Frontal cortex (tissue), 4 donors: Measurements from ENCODE around the gene IL5. TPM values are rescaled to one million over a fixed set of nuclear protein-coding genes. Genes with fewer than 3 reads are reported as not detected.
"Not testable (repeated sequence)": the region's sequence is repeated elsewhere in the genome, so short reads cannot be mapped to it uniquely, and the experiment has no call there.

ENCODE experiments used
- DNase-seq, 2 donors: peaks; one replicate each; pipeline ENCODE4 v3.0.0; 2012; ENCODE audit warnings: low spot score in 2 of 2
- FAIRE-seq: peaks from 2 replicates; lab custom pipeline; 2012; peaks lifted over from hg19 to GRCh38; lab: Jason Lieb, UNC
- total RNA-seq: library from RNA; depleted of rRNA; stranded (reverse); fragments of >200 nt; gene quantifications from one replicate; pipeline ENCODE4 v1.2.3, GENCODE V29; 2014
- donor health status: control.
- donor health status: control.
- donor health status: control.

Gene IL5
- total RNA-seq = not detected

DNA sequence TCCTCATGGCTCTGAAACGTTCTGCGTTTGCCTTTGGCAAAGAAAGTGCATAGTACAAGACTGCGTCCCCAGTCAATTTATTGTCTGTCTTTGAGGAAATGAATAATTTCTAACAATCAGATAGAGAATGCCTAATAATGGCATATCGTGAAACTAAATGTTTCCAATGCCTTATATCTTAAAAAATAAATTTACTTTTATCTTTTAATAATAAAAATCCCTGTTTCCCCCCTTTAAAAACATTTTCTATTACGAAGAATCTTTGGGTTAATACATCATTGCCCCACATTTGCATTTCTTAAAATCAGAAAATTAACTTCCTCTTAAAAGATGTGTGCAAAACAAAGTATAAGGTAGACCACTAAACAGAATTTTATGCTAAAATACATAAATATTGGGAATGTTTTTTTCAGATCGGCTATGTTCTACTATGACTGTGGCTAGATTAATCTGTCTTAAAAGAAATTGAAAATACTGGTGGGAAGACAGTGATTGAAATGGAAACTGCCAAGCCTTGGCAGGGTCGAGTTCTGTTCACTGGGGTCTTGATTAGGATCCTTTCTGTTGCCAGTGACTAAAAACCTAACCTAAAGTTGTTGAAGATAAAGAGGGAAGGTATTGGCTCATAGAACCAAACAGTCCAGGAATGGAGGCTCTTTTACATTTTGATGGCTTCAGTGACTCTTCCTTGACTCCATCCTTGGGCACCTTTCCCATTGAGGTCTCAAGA lies at the start of gene IL5:
IL5 (minus strand) TSS at position 51 of the 730 bp plus-strand sequence; CDS start at position 7, 44 bp downstream.
- DNase-seq (no peak), FAIRE-seq (no peak)

DNA sequence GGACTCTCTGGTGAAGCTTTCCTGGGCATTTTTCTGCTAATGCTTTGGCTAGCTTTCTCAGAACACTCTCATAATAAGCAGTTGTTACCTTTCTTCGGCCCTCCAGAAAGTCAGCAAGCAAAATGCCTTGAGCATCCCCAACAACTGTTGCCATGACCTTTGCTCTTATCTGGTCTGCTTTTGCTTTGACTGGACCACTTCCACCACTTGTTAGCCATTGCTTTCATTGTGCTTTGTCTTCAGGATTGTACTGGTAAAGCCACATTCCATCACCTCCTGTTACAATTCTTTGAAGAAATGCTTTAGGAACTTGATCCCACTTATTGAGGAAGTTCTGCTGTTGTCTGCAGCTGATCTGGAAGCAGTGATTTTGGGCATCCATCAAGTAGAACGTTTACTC lies 49.2 kb upstream of the IL5 start:
- no peak for DNase-seq
- FAIRE-seq = no peak

DNA sequence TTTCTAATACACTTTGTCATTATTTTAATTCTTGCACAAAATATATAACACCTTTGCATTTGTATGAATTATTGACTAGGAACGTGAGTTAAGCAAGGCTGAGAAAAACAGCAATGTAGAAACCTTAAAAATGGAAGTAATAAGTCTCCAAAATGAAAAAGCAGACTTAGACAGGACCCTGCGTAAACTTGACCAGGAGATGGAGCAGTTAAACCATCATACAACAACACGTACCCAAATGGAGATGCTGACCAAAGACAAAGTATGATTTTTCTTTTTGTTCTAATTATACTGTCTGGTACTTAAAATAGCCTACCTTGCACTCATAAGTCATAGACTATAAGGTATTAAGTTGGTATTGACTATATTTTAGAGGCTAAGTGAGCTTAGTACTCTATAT lies 47.8 kb upstream of the IL5 start:
- DNase-seq = no peak
- no peak for FAIRE-seq

DNA sequence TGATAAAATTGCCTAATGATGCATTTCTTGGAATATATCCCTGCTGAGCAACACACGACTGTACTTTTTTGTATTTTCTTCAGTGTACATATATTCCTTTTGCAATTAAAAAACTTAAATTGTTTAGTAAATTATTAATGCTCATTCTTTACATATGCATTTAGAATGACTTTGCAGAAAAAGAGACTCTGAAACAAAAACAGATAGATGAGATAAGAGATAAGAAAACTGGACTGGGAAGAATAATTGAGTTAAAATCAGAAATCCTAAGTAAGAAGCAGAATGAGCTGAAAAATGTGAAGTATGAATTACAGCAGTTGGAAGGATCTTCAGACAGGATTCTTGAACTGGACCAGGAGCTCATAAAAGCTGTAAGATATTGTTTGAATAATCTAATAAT lies 46.1 kb upstream of the IL5 start:
- DNase-seq = no peak
- FAIRE-seq = no peak

DNA sequence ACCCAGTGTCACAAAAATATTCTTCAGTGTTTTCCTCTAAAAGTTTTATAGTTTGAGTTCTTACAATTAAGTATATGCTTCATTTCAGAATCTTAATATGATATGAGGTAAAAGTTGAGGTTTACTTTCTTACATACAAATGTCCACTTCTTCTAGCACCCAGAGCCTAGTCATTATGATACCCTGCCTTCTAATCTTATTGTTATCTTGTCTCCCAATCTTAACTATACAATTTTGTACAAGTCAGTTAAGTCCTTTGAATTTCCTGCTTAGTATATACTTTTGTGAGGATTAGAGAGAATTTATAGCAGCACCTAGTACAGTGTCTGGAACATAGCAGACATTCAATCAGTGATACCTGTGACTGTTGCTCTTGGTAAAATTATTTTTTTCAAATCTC lies 42.7 kb upstream of the IL5 start:
- no peak for DNase-seq
- no peak for FAIRE-seq

DNA sequence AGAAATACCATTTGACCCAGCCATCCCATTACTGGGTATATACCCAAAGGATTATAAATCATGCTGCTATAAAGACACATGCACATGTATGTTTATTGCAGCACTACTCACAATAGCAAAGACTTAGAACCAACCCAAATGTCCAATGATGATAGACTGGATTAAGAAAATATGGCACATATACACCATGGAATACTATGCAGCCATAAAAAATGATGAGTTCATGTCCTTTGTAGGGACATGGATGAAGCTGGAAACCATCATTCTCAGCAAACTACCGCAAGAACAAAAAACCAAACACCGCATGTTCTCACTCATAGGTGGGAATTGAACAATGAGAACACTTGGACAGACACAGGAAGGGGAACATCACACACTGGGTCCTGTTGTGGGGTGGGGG lies 41.2 kb upstream of the IL5 start:
- not testable (repeated sequence) for DNase-seq, FAIRE-seq

DNA sequence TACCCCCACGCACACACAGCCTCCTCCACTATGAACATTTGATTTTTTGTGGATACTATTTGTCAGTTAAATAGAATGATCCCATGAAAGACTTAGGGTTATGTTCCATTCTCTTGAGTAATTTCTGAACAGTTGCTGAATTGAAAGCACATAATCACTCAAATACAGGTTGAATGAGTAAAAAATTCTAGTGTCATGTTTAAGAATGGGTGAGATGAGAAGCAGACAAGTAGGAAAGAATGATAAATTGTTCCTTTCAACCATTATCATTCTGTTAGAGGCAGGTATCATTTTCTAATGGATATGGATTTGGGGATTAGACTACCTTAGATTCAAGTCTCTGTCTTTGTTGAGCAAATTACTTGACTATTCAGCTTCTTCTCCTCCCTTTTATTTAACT lies 32.8 kb upstream of the IL5 start:
- no peak for FAIRE-seq
- DNase-seq = no peak

DNA sequence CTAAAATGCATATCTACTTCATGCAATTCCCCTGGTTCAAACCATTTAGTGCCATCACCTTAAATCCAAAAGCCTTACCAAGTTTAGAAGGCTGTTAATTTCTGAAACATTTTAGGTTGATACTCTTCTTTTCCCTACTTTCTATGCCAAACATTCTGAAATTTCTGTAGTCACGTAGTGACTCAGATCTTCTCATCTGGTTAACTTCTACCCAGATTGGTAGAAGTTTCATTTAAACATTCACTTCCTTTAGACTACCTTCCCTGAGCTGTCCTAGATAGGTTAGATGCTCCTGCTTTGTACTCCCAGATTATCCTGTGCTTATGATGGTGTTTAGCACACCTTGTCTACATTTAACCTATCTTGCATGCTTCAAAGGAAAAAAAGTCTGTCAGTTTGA lies 23.3 kb upstream of the IL5 start:
- DNase-seq = no peak
- no peak for FAIRE-seq

DNA sequence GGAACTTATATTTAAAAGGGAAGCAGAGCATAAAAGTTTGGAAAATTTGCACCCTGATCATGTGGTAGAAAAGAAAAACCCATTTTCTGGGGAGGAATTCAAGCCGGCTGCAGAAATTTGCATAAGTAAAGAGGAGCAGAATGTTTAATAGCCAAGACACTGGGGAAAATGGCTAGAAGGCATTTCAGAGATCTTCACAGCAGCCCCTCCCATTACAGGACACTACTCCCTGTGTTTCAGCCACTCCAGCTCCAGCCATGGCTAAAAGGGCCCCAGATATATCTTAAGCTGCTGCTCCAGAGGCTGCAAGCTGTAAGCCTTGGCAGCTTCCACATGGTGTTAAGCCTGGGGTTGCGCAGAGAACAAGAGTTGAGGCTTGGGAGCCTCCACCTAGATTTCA lies 21.2 kb upstream of the IL5 start:
- FAIRE-seq, DNase-seq: not testable (repeated sequence)

DNA sequence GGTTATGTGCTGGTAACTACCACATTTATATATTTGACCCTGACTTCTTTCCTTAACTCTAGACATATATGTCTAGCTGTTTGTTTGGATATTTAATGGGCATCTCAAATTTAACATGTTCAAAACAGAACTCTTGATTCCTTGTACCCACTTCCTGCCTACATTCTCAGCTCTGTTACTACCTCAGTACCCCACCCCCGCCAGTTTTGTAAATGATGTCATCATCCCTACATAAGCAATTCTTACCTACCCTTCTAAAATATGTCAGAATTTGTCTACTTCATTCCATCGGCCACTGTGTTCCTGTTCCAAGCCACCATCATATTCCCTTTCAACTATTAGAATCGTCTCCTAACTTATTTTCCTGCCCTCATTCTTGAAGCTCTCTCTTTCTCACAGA lies 18.3 kb upstream of the IL5 start:
- no peak for DNase-seq
- no peak for FAIRE-seq

DNA sequence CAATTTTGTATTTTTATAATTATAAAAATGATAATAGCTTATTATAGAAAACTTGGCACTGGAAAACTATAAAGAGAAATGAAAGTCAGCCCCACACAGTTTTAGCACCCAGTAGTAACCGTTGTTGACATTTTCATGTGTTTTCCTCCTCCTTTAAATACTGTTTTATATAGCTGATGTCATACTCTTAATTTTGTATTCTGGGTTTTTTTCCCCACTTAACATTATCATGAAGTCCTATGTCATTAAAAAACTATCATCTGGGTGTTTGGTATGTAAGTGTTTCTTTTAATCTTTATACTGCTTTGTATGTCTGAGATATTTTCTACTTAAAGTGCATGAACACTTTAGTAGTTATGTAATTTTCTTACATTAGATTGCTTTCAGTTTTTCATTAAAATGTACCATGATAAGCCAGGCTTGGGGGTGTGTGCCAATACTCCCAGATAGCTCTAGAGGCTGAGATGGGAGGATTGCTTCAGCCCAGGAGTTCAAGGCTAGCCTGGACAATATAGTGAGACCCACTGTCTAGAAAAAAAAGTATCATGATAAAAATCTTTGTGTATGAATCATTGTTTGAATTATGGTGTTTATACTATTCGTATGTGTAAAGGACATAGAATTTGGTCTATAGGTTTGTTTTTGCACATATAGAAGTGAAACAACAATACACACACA lies 16.2 kb upstream of the IL5 start:
- FAIRE-seq = no peak

DNA sequence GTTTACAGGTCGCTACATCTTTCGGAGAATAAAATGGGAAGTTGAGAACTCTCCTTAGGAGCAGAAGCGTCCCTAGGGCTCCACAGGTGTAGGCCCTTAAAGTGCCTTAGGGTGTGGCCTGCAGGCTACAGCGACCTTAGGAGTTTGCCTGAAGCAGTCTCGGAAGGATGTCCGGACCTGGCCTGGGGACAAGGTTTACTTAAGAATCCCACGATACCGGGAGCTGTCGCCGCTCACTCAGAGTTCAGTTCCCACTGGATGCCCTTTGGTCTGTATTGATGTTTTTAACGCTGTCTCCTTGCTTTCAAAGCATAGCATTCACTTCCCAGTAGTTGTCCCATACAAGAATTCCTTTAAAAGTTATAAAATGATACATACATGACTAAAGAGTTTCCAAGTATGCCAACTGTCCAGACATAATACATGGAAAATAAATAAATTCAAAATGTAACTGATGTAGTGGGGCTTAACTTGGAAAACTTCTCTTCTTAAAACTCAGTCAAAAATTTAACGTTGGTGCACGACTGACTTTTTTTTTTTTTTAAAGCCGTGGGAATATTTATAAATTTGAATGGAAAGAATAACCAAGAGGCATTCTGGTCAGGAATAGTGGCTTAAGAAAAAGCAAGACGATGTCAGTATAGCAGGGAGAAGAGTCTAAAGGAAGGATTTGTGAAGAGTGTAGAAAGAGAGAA lies 14.3 kb upstream of the IL5 start:
- DNase-seq (peak in 1 of 2 donors; percentile 16), FAIRE-seq (no peak)

More for the DNA sequence above, 16.2 kb upstream of the IL5 start:
- no peak for DNase-seq

DNA sequence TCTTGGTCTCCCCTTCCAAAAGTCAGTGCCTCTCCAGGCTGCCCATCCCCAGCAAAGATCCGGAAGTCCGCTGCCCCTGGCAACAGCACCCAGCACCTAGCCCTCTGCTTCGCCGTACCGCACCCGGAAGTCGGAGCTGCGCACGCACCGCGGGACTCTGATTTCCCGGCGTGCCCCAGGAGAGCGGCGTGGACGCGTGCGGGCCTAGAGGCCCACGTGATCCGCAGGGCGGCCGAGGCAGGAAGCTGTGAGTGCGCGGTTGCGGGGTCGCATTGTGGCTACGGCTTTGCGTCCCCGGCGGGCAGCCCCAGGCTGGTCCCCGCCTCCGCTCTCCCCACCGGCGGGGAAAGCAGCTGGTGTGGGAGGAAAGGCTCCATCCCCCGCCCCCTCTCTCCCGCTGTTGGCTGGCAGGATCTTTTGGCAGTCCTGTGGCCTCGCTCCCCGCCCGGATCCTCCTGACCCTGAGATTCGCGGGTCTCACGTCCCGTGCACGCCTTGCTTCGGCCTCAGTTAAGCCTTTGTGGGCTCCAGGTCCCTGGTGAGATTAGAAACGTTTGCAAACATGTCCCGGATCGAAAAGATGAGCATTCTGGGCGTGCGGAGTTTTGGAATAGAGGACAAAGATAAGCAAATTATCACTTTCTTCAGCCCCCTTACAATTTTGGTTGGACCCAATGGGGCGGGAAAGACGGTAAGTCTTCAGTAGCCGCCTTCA lies 13.6 kb upstream of the IL5 start, which contains the start of gene RAD50:
RAD50 (plus strand) TSS at position 215 of the 715 bp plus-strand sequence; CDS start at position 563, 348 bp downstream.
- DNase-seq = peak; percentile 69 to 77
- FAIRE-seq = no peak

DNA sequence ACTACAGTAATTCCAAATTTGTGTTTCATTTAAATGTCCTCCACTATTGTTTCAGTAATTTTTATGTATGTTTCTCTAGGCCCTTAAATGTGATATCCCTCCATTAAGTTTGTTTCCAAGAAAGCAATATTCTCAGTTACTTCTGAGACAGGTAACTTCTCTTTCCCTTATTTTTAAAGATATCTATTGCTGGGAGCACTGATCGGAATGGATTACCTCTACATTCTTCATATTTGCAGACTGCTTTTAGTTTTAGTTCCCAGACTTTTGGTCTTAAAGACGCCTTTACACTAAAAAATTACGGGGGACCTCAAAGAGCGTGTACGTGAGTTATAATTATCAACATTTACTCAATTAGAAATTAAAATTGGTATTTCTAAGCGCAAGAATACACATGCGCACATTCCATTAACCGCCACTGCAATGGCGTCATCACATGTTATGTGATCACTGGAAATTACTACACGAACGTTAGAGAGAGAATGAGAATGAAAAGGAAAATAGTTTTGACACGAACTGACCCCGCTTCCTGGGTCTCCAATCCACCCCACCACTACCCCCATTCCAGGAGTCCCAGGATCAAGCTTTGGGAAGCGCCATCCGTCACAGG lies 12.9 kb upstream of the IL5 start:
- DNase-seq (peak in 1 of 2 donors; percentile 12), FAIRE-seq (no peak)

DNA sequence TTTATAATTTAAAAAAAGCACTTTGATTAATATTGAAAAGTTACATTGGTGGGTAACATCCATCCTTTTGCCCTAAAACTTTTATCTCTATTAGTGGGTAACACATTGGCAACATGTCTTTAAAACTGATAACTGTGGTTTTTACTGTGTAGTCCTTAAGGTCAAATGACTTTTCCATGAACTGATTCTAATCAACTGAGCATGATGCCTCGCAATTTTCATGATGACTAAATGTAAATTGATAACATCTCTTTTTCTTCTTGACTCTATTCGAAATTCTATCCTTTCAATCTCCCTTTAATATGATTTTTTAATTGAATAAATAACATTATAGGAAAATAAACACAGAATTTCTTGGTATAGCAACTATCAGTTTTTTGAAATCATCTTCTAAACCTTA lies 6.3 kb upstream of the IL5 start:
- FAIRE-seq (no peak), DNase-seq (no peak)

DNA sequence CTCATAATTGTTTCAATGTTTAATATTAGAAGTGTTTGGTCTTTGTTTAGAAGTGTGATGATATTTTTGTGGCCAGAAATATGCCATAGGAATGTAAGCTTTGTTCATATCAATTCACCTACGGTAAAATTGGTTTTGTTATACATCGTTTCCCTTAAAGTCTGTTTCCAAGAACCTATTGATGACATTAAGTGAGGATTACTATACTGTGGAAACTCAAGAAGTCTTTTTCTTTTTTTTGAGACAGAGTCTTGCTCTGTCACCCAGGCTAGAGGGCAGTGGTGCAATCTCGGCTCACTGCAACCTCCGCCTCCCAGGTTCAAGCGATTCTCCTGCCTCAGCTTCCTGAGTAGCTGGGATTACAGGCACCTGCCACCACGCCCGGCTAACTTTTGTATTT lies 5.5 kb upstream of the IL5 start:
- FAIRE-seq, DNase-seq: not testable (repeated sequence)

DNA sequence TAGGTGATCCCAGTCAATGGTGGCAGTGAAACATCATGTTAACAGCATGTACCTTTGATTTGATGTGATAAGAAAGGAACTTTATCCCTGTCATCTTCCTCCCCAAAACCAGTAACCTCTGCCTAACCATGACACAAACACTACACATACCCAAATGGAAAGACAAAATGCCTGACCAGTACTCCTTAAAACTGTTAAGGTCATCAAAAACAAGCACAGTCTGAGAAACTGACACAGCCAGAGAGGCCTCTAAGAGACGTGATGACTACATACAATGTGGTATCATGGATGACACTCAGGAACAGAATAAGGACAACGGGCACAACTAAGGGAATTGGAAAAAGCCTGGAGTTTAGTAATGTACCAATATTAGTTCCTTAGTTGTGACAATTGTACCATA lies 3.9 kb upstream of the IL5 start:
- FAIRE-seq (no peak), DNase-seq (no peak)

DNA sequence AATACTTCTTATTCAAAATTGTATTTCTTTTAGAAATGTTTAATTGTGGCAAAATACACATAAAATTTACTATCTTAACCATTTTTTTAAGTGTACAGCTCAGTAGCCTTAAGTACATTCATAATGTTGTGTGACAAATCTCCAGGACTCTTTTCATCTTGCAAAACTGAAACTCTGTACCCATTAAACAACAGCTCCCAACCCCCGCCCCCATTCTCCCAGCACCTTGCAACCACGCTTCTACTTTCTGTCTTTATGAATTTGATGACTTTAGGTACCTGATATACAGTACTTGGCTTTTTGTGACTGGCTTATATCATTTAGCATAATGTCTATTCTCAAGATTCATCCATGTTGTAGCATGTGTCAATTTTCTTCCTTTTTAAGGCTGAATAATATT lies 2.8 kb upstream of the IL5 start:
- FAIRE-seq (no peak), DNase-seq (no peak)

DNA sequence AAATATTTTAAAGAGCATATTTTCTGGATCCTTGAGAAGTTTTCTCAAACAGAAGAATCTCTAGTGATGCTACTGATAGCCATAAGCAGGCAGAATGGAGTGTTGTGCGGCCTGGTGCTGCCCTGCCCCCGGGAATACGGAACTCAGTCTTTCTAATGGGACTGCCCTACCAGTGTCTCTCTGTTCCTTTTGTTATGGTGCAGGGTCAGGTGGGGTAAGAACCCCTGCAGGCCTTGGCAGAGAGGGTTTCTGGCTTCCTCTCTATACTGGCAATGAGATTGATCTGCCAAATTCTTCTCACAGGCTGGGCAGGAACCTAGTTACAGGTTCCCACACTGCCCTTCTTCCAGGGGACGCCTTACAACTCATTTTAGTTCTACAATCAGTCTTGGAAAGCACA lies 2.6 kb downstream of the IL5 start:
- no peak for DNase-seq
- no peak for FAIRE-seq

DNA sequence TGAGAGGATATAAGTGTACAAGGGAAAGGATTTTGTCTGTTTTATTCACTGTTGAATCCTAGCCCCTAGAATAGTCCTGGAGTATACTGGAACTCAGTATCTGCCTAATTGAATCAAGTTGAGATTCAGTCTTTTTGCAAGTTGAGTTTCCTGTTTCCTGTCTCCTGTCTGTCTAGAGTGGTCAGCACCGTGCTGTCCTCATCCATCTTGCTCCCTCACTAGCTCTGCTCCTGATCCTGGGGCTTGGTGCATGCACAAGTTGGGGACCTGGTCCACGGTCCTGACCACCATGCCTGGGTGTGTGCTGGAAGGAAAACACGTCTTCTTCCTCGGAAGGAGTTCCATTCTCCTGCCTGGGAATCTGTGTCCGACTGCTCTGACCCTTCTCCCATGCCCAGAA lies 3.2 kb downstream of the IL5 start:
- no peak for DNase-seq
- FAIRE-seq = no peak
